ENCODE results near the gene SPAST.

- TF ChIP-seq REST (IDR thresholded peaks at IDR 0.05; ENCODE audit: insufficient replicate concordance, low read depth) (no peak), CTCF (IDR thresholded peaks at IDR 0.05; ENCODE audit: insufficient read depth, low read length) (no peak), GABPA (IDR thresholded peaks at IDR 0.05; ENCODE audit: low read depth) (no peak), POLR2AphosphoS5 (IDR thresholded peaks at IDR 0.05; ENCODE audit: low read depth) (no peak), SPI1 (IDR thresholded peaks at IDR 0.05; ENCODE audit: borderline replicate concordance, low read depth) (no peak)
These were observed 11.4 kb upstream of the SPAST start for GRCh38 chr2:32051836-32052439.

All from HL-60 (cell line).